GM15510 (cell line): ENCODE data around the gene PSTPIP1.

Experiments
- POLR2A ChIP-seq: IDR thresholded peaks from 3 replicates; pipeline ENCODE4 v1.6.1; 2011; ENCODE audit warnings: borderline replicate concordance; ENCODE audit not compliant: insufficient read length; ENCODE audit errors: extremely low read depth

Gene PSTPIP1

DNA sequence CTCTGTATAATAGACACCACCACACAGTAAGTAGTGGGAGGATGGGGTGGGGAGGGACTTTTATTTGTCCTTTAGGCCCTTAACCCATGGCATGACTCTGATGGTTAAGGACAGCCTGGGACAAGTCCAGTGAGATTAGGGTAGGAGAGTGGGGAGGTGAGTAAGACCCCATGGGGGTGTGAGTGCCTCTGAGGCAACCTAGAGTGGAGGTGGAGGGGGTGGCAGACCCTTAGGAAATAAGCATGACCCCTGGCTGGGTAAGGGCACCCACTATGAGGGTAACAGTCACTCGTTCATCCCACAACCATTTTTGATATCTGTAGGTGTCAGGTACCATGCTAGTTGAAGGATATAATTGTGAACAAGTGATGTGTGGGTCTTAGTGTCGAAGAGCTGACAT lies 21.0 kb upstream of the PSTPIP1 start:
- TF ChIP-seq POLR2A: no peak

DNA sequence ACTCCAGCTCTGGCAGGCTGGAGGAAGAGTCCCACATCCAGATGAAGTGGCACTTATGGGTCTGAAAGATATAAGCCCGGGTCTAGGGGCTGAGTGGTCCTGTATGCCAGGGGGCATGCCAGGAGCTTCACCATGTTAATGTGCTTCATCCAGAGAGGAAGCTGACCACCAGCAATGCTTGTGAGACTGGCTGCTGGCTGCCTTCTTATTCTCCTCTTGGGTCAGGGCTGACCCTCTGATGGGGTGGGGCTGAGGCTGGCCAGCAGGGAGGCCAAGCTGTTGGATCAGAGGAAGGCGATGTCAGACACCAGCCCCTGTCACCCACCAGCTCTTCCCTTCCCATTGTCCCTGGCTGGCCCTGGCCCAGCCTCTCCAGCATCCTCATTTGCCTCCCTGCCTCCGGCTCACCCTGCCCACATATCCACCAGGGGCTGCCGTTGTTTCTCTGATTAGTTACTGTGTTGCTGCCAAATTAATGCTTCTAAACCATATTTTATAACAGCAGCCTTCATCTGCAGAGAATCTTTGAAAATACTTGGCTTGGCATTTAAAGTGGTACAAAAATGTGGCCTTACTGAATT lies 20.4 kb upstream of the PSTPIP1 start:
- TF ChIP-seq POLR2A: no peak

DNA sequence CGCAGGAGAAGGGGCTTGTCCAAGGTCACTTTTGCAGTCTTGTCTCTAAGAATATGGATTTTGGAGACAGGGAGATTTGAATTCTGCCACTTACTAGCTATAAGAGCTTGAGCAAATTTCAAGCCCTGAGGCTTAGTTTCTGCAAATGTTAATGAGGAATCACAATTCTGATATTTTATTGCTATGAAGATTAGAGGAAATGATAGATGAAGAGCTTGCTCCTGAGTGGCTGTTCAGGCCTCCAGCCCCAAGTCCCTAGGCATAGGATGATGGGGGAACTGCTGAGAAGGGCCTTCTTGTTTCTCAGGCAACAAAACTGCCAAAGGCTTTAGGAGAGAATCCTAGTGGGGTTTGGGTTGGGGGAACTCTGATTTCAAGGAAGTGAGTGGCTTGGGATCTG lies 18.8 kb upstream of the PSTPIP1 start:
- TF ChIP-seq POLR2A: no peak

DNA sequence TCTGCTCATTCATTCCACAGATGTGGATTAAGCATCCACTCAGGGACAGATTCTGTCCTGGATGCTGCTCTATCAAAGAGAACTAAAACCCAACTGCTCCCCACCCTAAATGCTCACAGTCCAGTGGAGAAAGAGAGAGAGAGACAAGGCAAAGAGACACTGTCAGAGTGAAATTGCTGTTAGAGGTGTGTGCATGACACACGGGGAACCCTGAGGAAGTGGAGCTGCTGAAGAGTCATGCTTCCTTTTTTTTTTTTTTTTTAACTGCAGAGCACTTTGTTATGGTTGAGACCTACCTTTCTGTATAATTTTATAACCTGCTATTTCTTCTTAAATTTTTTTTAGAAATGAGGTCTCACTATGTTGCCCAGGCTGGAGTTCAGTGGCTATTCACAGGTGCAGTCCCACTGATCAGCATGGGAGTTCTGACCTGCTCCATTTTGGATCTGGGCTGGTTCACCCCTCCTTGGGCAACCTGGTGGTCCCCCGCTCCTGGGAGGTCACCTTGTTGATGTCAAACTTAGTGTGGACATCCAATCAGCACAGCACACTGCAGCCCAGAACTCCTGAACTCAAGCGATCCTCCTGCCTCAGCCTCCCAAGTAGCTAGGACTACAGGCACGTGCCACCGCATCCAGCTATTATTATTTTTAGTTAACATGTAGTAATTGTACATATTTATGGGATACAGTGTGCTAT lies 18.2 kb upstream of the PSTPIP1 start:
- no peak for TF ChIP-seq POLR2A

GRCh38 chr15:76978522-76979330 lies 16.2 kb upstream of the PSTPIP1 start:
- TF ChIP-seq POLR2A: no peak

GRCh38 chr15:76979331-76979925 lies 15.5 kb upstream of the PSTPIP1 start:
- no peak for TF ChIP-seq POLR2A

DNA sequence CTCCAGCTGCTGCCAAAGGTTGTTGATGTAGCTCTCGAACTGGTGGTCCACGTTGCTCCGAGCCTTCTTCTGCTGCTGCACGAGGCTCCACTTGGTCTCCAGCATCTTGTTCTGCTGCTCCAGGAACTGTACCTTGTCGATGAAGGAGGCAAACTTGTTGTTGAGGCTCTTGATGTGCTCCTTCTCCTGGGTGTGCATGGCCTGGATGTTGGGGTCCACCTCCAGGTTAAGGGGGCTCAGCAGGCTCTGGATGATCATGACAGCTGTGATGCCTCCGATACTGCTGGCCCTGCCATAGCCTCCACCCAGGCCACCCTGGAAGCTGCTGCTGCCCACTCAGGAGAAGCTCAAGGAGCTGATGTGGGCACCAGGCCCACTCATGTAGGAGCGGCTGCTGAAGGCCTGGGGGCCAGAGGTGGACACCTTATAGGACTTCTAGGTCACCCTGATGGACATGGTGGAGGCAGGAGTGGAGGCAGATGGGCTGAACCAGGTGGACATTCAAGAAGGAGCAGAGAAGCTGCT lies 14.9 kb upstream of the PSTPIP1 start:
- TF ChIP-seq POLR2A: no peak

GRCh38 chr15:76982356-76982755 lies 12.6 kb upstream of the PSTPIP1 start:
- TF ChIP-seq POLR2A: no peak

DNA sequence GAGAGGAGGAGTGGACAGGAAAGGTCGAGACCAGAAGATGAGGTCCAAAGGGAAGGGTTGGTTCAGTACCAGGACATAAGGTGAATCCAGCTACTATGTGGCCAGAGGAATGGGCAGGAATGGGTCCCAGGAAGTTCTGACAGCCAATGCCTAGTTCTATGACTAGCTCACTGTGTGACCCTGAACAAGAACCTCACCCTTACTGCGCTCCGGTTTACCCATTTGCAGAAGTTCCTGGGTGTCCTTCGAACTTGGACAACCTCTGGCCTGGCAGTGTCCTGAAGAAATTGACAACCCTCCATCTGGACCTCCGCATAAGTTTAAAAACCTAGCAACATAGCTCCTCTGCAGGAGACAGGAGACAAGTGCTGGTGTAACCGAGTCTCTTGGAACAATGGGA lies 12.2 kb upstream of the PSTPIP1 start:
- TF ChIP-seq POLR2A: no peak

- TF ChIP-seq POLR2A: no peak
Observed at GRCh38 chr15:76983590-76984375, 11.1 kb upstream of the PSTPIP1 start.

DNA sequence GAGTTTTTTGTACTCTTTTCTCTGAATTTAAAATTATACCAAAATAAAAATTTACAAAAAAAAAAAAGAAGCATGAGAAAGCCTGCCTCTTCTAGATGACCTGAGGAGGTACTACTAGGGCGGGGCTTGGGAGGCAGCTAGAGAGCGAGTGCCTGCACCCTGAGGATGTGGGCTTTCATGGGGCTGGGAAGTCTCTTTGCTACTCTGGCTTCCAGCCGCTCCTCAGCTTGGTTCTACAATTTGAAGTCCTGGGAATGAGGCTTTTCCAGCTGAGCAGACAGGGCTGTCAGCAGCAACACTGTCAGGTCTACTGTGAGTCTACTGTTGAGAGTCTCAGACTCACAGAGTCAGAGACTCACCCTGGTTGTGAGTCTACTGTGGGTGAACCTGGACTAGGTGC lies 8.2 kb upstream of the PSTPIP1 start:
- no peak for TF ChIP-seq POLR2A

DNA sequence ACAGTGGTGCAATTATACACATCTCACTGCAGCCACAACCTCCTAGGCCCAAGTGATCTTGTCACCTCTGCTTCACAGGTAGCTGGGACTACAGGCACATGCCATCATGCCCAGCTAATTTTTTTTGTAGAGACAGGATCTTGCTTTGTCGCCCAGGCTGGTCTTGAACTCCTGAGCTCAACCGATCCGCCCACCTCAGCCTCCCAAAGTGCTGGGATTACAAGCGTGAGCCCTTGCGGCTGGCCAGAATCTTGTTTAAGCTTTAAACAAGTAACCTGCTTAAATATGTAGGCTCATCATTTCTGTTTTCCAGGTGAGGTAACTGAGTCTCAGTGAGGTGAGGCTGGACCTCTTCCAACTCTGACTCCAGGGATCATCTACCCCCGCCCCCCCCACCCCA lies 7.7 kb upstream of the PSTPIP1 start:
- no peak for TF ChIP-seq POLR2A

GRCh38 chr15:76987896-76988860 lies 6.7 kb upstream of the PSTPIP1 start:
- TF ChIP-seq POLR2A: no peak
